HepG2 (cell line): ENCODE data around the gene TSPAN11. TPM values are rescaled to one million over a fixed set of nuclear protein-coding genes. Genes with fewer than 3 reads are reported as not detected.

Source experiments
- ATAC-seq: fragments of 200-7000 bp; cut with Tn5 transposase; 3 replicates; pipeline ENCODE4 v1.9.1; 2020; ENCODE audit warnings: mild to moderate bottlenecking, moderate library complexity
- BruUV-seq: library from RNA; stranded (reverse); fragments of 400-500 nt; replicated peaks from 2 replicates; lab custom pipeline; 2021; lab: Mats Ljungman, UMichigan
- CTCF ChIA-PET: fragments of 300-600 bp; formaldehyde crosslinking; extraction: SDS; loops from one replicate; lab custom pipeline; 2021; ENCODE audit warnings: low total read pairs, inconsistent platforms, low intra/inter-chr PET ratio; lab: Yijun Ruan, JAX
- POLR2A ChIA-PET: fragments of 350-600 bp; sonication (Branson Sonifier 250); formaldehyde crosslinking; loops from one replicate; lab custom pipeline; 2020; ENCODE audit warnings: antibody characterized with exemption, inconsistent platforms; lab: Yijun Ruan, JAX
- DNase-seq: peaks from one replicate; pipeline ENCODE4 v3.0.0-alpha.2; 2015; ENCODE audit warnings: low spot score
- FAIRE-seq: peaks from 3 replicates; lab custom pipeline; 2011; peaks lifted over from hg19 to GRCh38; lab: Jason Lieb, UNC
- H2AFZ ChIP-seq: one replicate; pipeline ENCODE4 v1.6.1; 2011; ENCODE audit warnings: low read length, inconsistent platforms
- H3K27ac ChIP-seq: fragments of 300-600 bp; 3 replicates; pipeline ENCODE4 v1.8.0; 2011; ENCODE audit warnings: mixed run types, mild to moderate bottlenecking, mixed read lengths, low read length, inconsistent platforms; ENCODE audit not compliant: insufficient read depth; ENCODE audit errors: extremely low read length
- H3K27me3 ChIP-seq, 2 experiments: fragments of 200-600 bp in 1 of 2; 2 replicates in 1 of 2; 3 replicates in 1 of 2; pipeline versions ENCODE4 v1.6.0 to v1.8.0; 2011; ENCODE audit warnings: low read length in 2 of 2, mild to moderate bottlenecking in 2 of 2, moderate library complexity in 2 of 2, inconsistent platforms in 1 of 2; ENCODE audit not compliant: insufficient read depth in 2 of 2, control insufficient read depth in 1 of 2
- H3K36me3 ChIP-seq, 2 experiments: fragments of 200-600 bp in 1 of 2; replicated peaks in 1 of 2; 2 replicates in 1 of 2; 3 replicates in 1 of 2; pipeline versions ENCODE4 v1.5.1 to v1.8.0; 2011; ENCODE audit warnings: low read length in 2 of 2, inconsistent platforms in 1 of 2; ENCODE audit not compliant: insufficient read depth in 2 of 2, control insufficient read depth in 1 of 2
- H3K4me1 ChIP-seq: 2 replicates; pipeline ENCODE4 v1.5.1; 2012; ENCODE audit warnings: low read length, inconsistent platforms; ENCODE audit not compliant: insufficient read depth
- H3K4me2 ChIP-seq: 2 replicates; pipeline ENCODE4 v1.6.0; 2011; ENCODE audit warnings: low read depth, low read length, inconsistent platforms
- H3K4me3 ChIP-seq, 3 experiments: fragments of 200-600 bp in 1 of 3; sonication (generic), shearing (Covaris generic) in 1 of 3; replicated peaks in 1 of 3; 2 replicates each; pipeline ENCODE4 v1.5.1; 2011 to 2016; ENCODE audit warnings: low read length in 3 of 3, inconsistent platforms in 2 of 3, low read depth in 2 of 3, mild to moderate bottlenecking in 2 of 3, control low read depth in 1 of 3, mixed read lengths in 1 of 3; ENCODE audit not compliant: insufficient read depth in 1 of 3
- H3K79me2 ChIP-seq: one replicate; pipeline ENCODE4 v1.6.1; 2011; ENCODE audit warnings: low read length, inconsistent platforms; ENCODE audit not compliant: insufficient read depth
- H3K9ac ChIP-seq: 2 replicates; pipeline ENCODE4 v1.6.0; 2011; ENCODE audit warnings: mild to moderate bottlenecking, low read depth, low read length, inconsistent platforms; ENCODE audit not compliant: insufficient read depth
- H3K9me3 ChIP-seq: 2 replicates; pipeline ENCODE4 v1.5.1; 2012; ENCODE audit warnings: mild to moderate bottlenecking, low read length
- H4K20me1 ChIP-seq: 2 replicates; pipeline ENCODE4 v1.6.0; 2011; ENCODE audit warnings: inconsistent platforms, mild to moderate bottlenecking, low read length, moderate library complexity; ENCODE audit not compliant: insufficient read depth
- ARHGAP35 ChIP-seq: sonication (generic); formaldehyde crosslinking; IDR thresholded peaks from 2 replicates; pipeline ENCODE4 v1.9.0; 2022; ENCODE audit warnings: mild to moderate bottlenecking, inconsistent platforms, moderate library complexity, missing genetic modification reagents, borderline replicate concordance
- GRHL1 ChIP-seq: sonication (generic); formaldehyde crosslinking; conservative IDR thresholded peaks from 2 replicates; pipeline ENCODE4 v1.8.0; 2022; ENCODE audit warnings: missing genetic modification reagents
- KAT7 ChIP-seq: IDR thresholded peaks from 2 replicates; pipeline ENCODE4 v1.6.1; 2018; ENCODE audit warnings: borderline replicate concordance, missing compliant biosample characterization
- MTERF4 ChIP-seq: sonication (generic); formaldehyde crosslinking; IDR thresholded peaks from 2 replicates; pipeline ENCODE4 v1.8.0; 2023; ENCODE audit warnings: mild to moderate bottlenecking, missing genetic modification reagents
- PHF21A ChIP-seq: sonication (generic); formaldehyde crosslinking; IDR thresholded peaks from 2 replicates; pipeline ENCODE4 v1.5.0; 2020; ENCODE audit warnings: mild to moderate bottlenecking, missing genetic modification reagents
- SAFB2 ChIP-seq: sonication (generic); formaldehyde crosslinking; IDR thresholded peaks from 2 replicates; pipeline ENCODE4 v1.5.1; 2020; ENCODE audit warnings: missing genetic modification reagents, low read depth, mild to moderate bottlenecking, borderline replicate concordance
- SOX13 ChIP-seq, 3 experiments: fragments of 450-650 bp in 1 of 3; sonication (generic) in 1 of 3; formaldehyde crosslinking in 1 of 3; IDR thresholded peaks in 2 of 3; conservative IDR thresholded peaks in 1 of 3; 2 replicates each; pipeline versions ENCODE4 v1.5.0 to v1.6.1; 2016 to 2020; ENCODE audit warnings: antibody characterized with exemption in 1 of 3, mild to moderate bottlenecking in 1 of 3, missing compliant biosample characterization in 1 of 3, missing genetic modification reagents in 1 of 3, moderate library complexity in 1 of 3
- SOX5 ChIP-seq: IDR thresholded peaks from 2 replicates; pipeline ENCODE4 v1.6.1; 2016; ENCODE audit warnings: borderline replicate concordance
- TGIF2 ChIP-seq: IDR thresholded peaks from 2 replicates; pipeline ENCODE4 v1.6.1; 2016; ENCODE audit warnings: control low read depth, missing compliant biosample characterization
- U2AF2 ChIP-seq: fragments of 200-400 bp; formaldehyde crosslinking; IDR thresholded peaks from 2 replicates; pipeline ENCODE4 v1.6.1; 2017; ENCODE audit warnings: low read depth, mild to moderate bottlenecking, low read length
- WGBS: methylation state at CpG from one replicate; pipeline ENCODE4 v1.1.6; 2017; ENCODE audit warnings: low lambda C conversion rate; 5-methylcytosine and 5-hydroxymethylcytosine counted together
- in situ Hi-C: cut with HindIII; loops from 2 replicates; pipeline ENCODE4 v1.10.0; 2017; ENCODE audit warnings: low pct_unique_long_range_greater_than_20kb; ENCODE audit not compliant: extremely low pct_ligation_motif_present
- intact Hi-C: fragments of 100-400 bp; cut with micrococcal nuclease; formaldehyde crosslinking; loops from one replicate; pipeline ENCODE4 v1.10.0; 2022; ENCODE audit not compliant: unreplicated experiment
- polyA plus RNA-seq, 8 experiments: library from polyadenylated mRNA; depleted of rRNA in 3 of 8; stranded (reverse) in 7 of 8; unstranded in 1 of 8; fragments of >200 nt; fragmentation: Illumina TruSeq in 4 of 8; extraction: Trizol in 4 of 8; gene quantifications; 2 replicates each; pipeline versions ENCODE4 v1.2.1 to v1.2.3, GENCODE V29; 2011 to 2016; ENCODE audit warnings: low read depth in 4 of 8, missing spikeins in 1 of 8, mixed read lengths in 1 of 8; ENCODE audit not compliant: insufficient read depth in 1 of 8
- total RNA-seq, 5 experiments: library from RNA; depleted of rRNA; stranded (reverse); fragments of >200 nt; fragmentation: Illumina TruSeq; extraction: Trizol; gene quantifications; 2 replicates each; pipeline ENCODE4 v1.2.3, GENCODE V29; 2016; ENCODE audit warnings: low read depth in 1 of 5
- TF ChIP-seq, protein P1 (sequence below): sonication (generic); formaldehyde crosslinking; conservative IDR thresholded peaks from 2 replicates; pipeline ENCODE4 v1.4.0; 2020; ENCODE audit warnings: missing genetic modification reagents
- TF ChIP-seq, protein P2 (sequence below): sonication (generic); formaldehyde crosslinking; IDR thresholded peaks from 2 replicates; pipeline ENCODE4 v1.4.0; 2020; ENCODE audit warnings: missing genetic modification reagents

The TSPAN11 gene
- total and polyA plus RNA-seq, 2 of the 13 experiments (the other 11 are each of a cell fraction or from before 2014, with no cell fraction given): 0.01 to 0.07 TPM

GRCh38 chr12:30934811-30935210 is 8.3 kb downstream of the TSPAN11 start (continued):
- TF ChIP-seq, protein P1, sequence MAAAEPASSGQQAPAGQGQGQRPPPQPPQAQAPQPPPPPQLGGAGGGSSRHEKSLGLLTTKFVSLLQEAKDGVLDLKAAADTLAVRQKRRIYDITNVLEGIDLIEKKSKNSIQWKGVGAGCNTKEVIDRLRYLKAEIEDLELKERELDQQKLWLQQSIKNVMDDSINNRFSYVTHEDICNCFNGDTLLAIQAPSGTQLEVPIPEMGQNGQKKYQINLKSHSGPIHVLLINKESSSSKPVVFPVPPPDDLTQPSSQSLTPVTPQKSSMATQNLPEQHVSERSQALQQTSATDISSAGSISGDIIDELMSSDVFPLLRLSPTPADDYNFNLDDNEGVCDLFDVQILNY: no peak
- TF ChIP-seq SOX5 (CRISPR knock-in tag) (no peak), PHF21A (CRISPR knock-in tag) (no peak), TGIF2 (no peak), U2AF2 (no peak)

- no peak overlapping the region for H3K9ac ChIP-seq
- no peaks in the 10 kb centered on the region for H3K9me3 ChIP-seq
- DNase-seq (no peak), ATAC-seq (no peak), FAIRE-seq (no peak)
- in situ Hi-C loops: no loop called here
- no peak overlapping the region for H2AFZ ChIP-seq
- peaks cover 0 to 7% of the 10 kb centered on the region in 2 experiments; a peak in 3 of 5 replicates for H3K27me3 ChIP-seq
- 0% methylated on average over 2 of the region's 2 CpGs for WGBS
- no peaks in the 10 kb centered on the region for H4K20me1 ChIP-seq
- no peaks in the 10 kb centered on the region for H3K4me1 ChIP-seq
- POLR2A ChIA-PET: no interaction called here
- H3K79me2 ChIP-seq: no peaks in the 10 kb centered on the region
- CTCF ChIA-PET: no interaction called here
- no peak overlapping the region for H3K4me3 ChIP-seq
- no peaks in the 10 kb centered on the region for H3K36me3 ChIP-seq
- BruUV-seq: no TSS peak
- no peak overlapping the region for H3K27ac ChIP-seq
- H3K4me2 ChIP-seq: no peak overlapping the region
- intact Hi-C loops: no loop called here
- no peak for TF ChIP-seq MTERF4 (CRISPR knock-in tag)
- TF ChIP-seq GRHL1 (CRISPR knock-in tag): no peak
- TF ChIP-seq SAFB2 (CRISPR knock-in tag): no peak
- no peak for TF ChIP-seq SOX13 (IDR thresholded peaks at IDR 0.05)
- no peak for TF ChIP-seq SOX13 (CRISPR knock-in tag; conservative IDR thresholded peaks at IDR 0.05 in 1 of 2, IDR thresholded peaks at IDR 0.05 in 1 of 2)
- no peak for TF ChIP-seq KAT7 (CRISPR knock-in tag)
- no peak for TF ChIP-seq ARHGAP35 (CRISPR knock-in tag)
- TF ChIP-seq, protein P2, sequence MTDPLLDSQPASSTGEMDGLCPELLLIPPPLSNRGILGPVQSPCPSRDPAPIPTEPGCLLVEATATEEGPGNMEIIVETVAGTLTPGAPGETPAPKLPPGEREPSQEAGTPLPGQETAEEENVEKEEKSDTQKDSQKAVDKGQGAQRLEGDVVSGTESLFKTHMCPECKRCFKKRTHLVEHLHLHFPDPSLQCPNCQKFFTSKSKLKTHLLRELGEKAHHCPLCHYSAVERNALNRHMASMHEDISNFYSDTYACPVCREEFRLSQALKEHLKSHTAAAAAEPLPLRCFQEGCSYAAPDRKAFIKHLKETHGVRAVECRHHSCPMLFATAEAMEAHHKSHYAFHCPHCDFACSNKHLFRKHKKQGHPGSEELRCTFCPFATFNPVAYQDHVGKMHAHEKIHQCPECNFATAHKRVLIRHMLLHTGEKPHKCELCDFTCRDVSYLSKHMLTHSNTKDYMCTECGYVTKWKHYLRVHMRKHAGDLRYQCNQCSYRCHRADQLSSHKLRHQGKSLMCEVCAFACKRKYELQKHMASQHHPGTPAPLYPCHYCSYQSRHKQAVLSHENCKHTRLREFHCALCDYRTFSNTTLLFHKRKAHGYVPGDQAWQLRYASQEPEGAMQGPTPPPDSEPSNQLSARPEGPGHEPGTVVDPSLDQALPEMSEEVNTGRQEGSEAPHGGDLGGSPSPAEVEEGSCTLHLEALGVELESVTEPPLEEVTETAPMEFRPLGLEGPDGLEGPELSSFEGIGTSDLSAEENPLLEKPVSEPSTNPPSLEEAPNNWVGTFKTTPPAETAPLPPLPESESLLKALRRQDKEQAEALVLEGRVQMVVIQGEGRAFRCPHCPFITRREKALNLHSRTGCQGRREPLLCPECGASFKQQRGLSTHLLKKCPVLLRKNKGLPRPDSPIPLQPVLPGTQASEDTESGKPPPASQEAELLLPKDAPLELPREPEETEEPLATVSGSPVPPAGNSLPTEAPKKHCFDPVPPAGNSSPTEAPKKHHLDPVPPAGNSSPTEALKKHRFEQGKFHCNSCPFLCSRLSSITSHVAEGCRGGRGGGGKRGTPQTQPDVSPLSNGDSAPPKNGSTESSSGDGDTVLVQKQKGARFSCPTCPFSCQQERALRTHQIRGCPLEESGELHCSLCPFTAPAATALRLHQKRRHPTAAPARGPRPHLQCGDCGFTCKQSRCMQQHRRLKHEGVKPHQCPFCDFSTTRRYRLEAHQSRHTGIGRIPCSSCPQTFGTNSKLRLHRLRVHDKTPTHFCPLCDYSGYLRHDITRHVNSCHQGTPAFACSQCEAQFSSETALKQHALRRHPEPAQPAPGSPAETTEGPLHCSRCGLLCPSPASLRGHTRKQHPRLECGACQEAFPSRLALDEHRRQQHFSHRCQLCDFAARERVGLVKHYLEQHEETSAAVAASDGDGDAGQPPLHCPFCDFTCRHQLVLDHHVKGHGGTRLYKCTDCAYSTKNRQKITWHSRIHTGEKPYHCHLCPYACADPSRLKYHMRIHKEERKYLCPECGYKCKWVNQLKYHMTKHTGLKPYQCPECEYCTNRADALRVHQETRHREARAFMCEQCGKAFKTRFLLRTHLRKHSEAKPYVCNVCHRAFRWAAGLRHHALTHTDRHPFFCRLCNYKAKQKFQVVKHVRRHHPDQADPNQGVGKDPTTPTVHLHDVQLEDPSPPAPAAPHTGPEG (CRISPR knock-in tag): no peak
Observed at GRCh38 chr12:30936036-30936435, 9.5 kb downstream of the TSPAN11 start.
